ENCODE measurements around the gene RABGAP1L. TPM values are rescaled to one million over a fixed set of nuclear protein-coding genes. Genes with fewer than 3 reads are reported as not detected.

RABGAP1L gene
- polyA plus RNA-seq, 12 donors, result 11.4 to 34.1 (median 16.6) TPM; not detected in 1

DNA sequence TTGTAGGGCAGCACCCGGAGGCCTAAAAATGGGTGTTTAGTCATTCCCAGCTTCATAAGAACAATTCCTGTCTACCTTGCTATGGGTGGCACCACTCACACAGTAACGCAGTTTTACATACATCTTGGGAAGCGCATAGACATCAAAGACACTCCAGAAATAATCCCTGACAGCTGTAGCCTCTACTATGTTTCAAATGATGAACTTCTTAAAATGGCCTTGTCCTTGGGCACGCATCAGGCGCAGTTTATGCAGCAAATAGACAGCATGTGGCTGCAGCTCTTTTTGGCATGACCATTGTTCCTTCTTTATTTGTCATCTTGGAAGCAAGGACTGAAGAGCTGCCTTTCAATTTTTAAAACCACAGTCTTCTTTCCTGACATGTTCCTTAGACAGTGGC, 762.8 kb downstream of the RABGAP1L start:
- no peak for DNase-seq

DNA sequence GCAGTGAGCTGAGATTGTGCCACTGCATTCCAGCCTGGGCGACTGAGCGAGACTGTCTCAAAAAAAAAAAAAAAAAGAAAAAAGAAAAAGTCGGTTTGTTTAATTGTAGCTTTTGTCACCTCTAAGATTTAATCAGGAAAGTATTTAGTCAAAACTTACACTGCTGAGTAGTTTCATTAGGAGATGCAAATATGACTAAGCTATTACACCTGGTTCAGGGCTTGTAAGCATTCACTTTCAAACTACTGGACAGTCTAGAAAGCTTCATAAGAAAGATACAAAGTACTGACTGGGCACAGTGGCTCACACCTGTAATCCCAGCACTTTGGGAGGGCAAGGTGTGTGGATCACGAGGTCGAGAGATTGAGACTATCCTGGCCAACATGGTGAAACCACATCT, 764.5 kb downstream of the RABGAP1L start:
- no peak for DNase-seq

DNA sequence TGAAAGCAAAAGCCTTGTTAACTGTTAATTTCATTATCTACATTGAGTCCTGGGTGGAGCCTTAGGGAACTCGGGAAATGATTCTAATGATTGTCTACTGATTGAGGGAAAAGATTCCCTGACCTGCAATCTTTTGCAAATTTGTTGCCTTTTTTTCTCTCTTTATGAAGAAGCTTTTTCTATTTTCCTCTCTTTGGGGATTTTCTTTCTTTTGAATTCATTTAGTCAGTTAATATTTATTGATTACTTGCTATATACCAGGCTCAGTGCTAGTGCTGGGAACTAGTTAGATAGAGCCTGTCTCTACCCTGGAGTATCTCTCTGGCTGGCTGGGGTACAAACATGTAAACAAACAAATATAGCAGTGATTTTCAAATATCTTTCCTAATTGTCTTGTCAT, 769.2 kb downstream of the RABGAP1L start:
- DNase-seq, result no peak

DNA sequence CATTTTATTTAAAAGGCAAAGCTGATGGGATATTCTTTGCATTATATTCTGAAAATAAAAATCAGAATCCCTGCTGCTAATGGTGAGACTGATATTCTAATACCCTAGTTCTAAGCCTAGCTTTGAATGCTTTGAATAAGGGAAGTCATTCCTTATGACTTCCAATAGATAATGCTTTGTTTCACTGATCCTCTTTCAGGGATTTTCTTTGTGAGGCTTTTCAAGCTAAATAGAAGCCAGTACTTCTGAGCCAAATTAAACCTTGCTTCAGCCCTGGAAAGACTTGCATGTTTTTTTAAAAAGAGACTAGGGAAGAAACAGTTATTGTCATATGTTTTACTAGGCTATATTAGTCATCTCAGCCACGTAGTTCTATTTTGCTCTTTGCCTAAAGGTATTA, 771.9 kb downstream of the RABGAP1L start:
- no peak for DNase-seq

DNA sequence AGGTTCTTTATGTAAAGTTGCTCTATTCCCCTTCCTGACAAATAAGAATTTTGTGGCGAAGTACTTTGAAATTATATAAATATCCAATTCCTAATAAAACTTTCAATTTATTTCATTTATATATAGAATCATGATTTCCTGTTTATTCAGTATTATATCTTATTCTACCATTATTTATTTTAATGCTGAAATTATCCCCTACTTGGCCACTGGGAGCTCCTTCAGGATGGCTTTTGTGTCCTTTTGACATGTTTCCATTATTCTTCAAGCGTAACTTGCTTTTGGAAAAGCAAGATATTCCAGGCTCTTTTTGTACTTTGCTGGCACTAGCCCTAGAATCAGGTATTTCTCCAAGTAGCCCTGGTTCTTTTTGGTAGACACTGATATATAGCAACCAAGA, 773.3 kb downstream of the RABGAP1L start:
- no peak for DNase-seq

DNA sequence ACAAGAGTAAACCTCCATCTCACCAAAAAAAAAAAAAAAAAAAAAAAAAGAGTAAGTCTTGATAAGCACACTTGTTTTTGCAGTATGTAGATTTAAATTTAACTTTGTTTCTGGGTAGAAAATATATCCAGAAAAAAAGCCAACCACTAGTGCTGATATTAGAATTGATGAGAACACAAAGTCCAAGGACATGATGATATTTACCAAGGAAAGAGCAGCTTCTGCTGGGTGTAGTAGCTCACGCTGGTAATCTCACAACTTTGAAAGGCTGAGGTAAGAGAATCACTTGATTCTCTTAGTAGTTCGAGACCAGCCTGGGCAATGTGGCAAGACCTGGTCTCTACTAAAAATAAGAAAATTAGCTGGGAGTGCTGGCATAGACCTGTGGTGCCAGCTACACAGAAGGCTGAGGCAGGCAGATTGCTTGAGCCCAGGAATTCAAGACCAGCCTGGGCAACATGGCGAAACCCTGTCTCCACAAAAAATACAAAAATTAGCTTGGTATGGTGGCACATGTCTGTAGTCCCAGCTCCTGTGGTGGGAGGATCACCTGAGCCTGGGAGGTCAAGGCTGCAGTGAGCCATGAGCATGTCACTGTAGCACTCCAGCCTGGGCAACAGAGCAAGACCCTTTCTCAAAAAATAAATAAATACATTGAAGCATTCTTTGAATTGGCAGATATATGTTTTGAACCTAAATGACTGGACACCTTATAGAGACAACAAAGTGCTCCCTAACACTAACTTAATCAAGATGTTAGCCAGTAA, 776.8 kb downstream of the RABGAP1L start:
- DNase-seq, result no peak

DNA sequence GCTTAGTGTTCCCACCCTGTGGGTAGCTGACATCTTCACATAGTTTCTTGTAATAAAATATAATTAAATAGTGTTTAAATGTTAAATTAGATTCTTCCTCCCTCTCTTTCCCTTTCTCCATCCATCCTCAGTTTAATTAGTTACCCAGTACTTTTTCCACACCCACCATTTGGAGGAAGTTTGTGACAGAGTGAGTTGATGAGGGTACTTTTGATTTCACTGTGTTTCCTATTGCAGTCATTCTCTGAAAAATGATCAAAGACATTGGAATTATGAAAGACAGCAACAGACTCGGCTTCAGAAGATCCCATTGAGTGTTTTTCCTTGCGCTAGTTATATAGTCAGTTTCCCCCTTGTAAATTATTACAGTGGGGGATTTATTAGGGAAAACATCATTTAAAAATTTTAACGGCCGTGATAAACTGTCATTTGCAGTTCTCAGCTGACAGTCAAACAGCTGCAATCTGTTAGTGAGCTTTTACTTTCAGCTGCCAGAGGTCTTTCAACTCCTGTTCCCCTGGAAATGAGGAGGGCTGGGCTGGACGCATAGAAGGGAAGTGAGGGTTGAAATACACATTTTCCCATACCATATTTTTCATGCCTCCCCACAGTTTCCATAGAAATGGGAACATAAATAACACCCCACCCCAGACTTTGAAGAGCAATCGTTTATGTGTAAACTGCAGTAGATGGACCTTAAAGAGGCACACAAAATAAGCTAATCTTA, 779.1 kb downstream of the RABGAP1L start:
- peak; percentile 66 for DNase-seq

DNA sequence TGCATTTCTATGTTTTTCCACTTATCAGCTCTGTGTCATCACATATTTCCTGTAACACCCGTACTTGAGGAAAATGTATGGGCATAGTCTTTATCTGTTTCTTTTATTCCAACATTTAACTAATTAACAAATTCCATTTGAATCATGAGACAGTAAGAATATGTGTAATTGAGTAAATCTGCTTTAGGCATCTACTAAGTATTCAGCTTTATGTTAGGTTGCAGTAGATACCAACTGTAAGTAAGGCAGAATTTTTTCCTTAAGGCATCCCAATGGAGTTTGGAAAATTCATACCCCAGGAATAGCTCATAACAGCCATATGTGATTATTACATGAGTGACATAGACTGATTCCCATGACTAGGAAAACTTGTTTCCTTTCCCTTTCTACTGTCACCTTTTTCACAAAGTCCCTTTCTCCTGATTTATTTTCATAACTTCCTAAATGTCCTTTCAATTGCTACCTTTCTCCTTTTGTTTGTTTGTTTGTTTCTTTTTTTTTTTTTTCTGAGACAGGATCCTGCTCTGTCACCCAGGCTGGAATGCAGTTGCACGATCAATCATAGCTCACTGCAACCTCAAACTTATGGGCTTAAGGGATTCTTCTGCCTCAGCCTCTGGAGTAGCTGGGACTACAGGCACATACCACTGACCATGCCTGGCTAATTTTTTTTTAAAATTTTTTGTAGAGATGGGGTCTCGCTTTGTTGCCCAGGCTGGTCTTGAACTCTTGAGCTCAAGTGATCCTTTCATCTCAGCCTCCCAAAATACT, 780.6 kb downstream of the RABGAP1L start:
- no peak for DNase-seq

DNA sequence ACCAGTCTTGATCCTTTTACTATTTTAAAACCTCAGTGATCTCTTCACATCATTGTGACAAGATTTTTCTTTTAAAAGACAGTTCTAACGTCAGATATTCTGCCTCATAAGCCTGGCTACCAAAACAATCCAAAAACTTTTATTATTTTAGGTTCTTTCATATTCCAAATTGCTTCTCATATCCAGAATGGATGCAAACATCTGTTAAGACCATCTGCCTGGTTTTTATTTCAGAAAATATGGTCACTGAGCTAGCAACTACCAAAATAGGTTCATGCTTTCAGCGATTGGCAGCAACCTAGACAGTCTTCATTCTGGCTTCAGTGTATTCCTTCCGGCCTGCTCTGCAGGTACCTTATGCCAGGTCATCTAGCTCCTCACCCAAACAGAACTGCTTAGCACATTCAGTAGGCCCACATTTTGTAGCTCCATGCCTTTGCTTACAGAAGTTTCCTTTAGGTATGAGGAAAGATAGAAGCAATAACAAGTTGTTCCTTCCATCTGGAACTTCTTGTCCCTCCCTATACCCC, 781.4 kb downstream of the RABGAP1L start:
- no peak for DNase-seq

DNA sequence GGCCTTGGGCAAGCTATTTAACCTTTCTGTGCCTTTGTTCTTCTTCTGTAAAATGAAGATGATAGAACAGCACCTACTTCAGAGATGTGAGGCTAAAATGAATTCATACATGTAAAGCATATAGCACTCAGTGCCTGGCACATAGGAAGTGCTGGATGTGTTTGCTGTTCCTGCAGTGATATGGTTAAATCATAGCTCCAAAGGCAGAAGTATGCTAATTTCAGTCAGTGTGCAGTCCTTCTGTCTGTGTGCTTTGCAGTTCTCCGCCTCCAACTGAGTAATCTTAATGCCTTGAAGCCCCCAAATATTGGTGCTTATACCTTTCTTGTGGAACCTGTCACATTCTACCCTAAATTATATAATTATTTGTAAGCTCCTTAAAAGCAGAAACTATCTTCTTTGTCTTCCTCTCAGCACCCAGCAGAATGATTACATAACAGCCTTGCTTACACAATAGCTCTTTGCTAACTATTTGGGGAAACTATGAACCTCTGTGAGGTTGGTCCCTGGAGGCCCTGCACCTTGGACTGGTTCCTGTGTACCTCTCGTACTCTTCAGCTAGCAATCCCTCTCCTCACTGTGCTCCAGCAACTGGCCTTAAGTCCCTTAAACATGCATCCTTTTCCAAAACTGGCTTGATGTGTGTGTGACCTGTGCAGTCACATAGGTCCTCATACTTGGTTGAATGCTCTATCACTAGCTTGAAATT, 783.4 kb downstream of the RABGAP1L start:
- no peak for DNase-seq

DNA sequence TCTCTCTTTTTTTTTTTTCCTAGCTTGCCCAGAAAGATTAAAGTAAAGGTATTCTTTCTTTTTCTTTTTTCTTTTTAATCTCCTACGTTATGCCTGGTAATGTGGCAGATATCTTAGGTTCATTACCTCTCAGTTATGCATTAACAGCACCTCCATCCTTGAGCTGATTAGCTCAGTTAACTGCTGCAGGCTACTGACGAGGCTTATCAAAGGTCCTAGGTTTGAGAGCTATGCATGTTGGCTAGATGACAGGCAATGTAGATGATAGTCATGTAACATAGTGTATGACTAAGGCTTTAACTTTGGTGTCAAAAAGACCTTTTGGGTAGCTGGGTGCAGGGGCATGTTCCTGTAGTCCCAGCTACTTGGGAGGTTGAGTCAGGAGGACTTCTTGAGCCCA, 786.7 kb downstream of the RABGAP1L start:
- no peak for DNase-seq

DNA sequence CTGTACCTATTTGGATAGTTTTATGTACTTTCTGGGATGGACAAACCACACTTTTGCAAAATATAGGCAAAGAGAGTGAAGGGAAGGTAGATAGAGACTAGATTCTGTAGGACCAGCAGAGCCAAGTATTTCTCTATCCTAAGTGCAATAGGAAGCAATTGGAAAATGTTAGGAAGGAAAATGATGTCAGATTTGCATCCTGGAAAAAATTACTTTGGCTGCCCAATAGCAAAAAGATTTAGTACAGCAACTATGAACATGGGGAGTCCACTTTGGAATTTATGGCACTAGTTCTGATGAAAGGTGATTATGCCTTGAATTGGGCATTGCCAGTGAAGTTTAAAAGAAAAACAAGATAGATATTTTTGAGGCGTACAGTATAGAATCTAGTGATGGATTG, 789.7 kb downstream of the RABGAP1L start:
- DNase-seq, result no peak

DNA sequence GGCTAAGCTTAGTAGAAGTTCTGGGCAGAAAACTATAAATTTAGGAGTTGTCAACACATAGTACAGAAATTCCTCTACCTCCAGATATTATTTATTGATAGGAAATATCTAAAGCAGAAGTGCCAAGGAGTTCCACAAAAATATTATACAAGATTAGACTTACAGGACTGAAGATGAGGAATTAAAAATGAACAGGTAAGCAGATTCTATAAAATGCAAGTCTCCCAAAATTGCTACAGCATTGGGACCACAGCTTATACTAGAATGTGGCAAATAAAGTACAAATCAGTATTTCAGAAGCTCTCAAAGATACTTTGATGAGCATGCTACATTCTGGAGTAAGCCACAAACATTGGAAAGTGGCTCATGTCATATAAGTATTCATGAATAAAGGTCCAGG, 790.3 kb downstream of the RABGAP1L start:
- DNase-seq, result no peak

DNA sequence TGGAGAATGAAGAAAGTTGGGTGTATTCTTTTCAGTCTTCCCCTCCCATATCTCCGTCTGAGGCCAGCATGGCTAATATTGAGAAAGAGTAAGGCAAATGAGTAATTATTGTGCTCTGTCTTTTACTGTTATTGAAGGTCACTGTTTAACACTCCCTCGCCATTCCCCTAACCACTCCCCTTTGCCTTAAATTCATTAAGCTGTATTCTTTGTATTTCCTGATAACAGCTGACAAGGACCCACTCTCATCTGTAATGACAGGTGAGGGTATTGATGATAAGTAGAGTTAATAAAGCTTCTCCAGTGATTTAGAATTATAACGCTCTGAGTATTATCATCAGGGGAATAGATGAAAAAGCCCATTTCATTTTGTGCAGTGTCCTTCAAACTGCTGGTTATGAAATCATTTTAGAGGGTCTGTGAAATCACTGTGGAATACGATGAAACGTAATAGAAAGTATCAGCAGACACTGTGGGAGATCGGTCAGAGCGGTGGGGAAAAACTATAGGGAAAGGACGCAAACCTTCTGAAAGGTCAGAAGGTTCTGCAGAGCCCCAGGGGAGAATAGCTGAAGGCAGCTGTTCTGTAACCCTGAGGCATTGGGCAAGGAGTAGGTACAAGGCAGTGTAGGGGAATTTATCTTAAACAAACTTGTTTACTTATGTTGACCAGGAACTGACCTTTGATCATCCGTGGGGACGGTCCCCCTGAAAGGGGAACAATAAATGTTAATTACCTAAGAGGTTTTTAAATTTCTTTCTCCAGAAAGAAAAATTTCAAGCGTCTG, 794.2 kb downstream of the RABGAP1L start:
- DNase-seq, result no peak

DNA sequence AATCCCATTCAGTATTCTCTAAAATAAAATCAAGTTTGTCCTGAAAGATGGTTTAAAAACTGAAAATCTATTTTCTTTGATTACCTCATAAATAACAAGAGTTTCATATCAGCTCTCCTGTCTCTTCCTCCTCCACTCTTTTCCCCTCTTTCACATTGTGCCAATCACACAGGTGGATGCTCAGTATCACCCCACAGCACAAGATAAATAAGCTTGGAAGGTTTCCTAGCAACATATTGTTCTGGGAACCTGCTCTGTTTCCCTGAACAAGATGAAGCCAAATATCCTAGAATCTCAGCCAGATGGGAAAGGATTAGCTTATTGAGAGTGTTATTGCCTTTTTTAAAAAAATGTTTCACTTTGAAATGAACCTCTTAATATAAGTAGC, 794.7 kb downstream of the RABGAP1L start:
- no peak for DNase-seq

DNA sequence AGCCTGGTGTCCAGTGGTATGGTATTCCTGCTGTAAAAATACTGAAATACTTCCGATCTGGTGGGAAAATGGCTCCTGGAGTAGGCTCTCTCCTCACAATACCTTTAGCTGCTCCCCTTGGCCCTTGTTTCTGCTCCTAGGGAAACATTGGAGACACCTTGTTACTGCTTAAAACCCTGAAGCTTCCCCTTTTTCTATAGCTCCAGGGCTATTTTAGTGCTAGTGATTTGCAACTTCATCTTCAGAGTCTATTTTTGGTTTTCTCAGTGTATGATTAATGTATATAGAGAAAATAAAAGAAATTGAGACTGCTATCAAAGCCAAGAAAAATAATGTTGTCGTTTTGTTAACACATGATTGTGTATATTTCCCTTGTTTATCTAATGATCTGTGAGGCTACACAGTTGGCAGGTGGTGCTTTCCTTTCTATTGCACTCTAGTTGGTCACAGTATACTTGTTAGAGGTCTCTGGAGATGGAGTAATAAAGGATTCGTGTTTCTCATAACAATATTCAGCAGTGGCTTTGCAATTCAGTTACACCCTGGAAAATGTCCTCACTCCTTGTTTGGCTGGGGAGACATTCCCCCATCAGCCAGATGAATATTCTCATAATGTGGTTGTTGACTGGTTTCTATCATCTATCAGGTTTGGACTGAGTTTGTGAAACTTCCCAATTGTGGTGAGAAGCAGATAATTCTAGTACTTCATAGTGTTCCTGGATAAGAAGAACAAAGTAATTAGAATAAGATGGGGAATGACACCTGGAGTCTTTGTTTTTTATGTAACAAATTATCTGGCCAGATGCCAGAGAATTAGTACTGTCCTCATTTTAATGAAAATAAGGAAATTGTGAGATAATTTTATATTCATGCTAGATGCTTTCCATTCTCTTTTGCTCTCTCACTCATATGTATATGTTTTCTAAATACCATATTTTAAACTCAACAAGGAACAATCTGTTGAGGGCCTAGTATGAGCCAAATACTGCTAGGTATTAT, 795.6 kb downstream of the RABGAP1L start:
- no peak for DNase-seq

DNA sequence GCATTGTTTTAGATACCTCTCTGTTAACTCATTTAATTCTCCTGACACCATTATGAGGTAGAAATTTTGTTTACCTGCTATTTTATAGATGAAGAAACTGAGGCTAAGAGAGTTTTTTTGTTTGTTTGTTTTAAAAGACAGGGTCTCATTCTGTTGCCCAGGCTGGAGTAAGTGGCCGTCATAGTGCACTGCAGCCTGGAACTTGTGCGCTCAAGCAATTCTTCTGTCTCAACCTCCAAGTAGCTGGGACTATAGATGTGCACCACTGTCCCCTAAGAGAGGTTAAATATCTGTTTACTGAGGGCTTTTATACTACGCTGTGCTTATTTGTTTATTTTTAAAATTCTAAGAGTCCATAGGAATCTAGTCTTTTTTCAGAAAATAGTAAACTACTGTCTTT, 796.8 kb downstream of the RABGAP1L start:
- no peak for DNase-seq

DNA sequence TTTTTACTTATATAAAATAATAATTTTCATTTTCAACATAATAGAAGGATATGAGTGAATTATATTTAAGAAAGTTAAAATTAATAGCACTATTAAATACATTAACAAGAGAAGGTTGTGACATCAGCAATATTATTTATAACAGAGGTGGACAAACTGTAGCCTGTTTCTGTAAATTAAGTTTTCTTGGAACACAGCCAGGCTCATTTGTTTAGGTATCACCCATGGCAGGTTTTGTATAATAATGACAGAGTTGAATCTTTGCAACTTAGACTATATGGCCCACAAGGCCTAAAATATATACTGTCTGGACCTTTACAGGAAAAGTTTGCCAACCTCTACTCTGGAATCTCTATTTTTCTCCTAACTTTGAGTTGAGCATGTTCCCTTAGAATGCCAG, 797.7 kb downstream of the RABGAP1L start:
- DNase-seq, result no peak

DNA sequence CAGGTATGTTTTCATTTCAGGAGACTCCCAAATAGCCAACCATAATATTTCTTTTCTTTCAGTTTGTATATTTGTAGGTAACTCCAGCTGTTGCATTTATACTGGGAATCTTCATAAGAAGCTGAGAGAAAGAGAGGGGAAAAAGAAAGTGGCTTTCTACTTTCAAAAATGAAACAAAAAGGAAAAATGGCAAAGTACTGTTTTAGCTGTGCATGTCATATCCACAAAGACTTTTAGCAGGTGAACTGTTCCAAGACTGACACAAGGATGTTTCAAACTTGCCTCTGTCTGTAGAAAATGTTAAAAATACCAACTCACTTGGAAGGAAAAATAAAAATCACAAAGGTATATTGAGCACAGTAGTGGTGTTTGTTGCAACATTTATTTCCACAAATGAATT, 798.5 kb downstream of the RABGAP1L start:
- DNase-seq, result no peak

DNA sequence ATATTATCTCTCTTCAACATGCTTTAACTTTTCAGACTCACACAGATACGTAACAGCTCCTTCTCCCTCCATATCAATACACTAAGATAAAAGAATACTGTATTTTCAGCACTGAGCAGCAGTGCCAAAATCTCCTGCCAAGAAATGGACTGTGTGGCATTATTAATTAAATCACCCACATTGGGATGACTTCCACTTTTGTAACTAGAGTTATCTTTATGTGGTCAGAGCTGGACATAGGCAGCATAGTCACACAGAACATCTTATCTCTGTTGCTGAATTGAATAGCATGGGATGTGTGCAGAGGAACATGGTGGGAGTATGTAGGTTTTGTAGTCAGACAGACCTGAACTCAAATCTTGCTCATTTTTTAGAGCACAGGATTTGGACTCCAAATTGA, 799.1 kb downstream of the RABGAP1L start:
- no peak for DNase-seq

Measured in muscle of arm (tissue), 12 donors.